Adrenal gland (tissue), 12 donors: ENCODE results near the gene GYPC. TPM values are rescaled to one million over a fixed set of nuclear protein-coding genes. Genes with fewer than 3 reads are reported as not detected.
"Not testable (repeated sequence)": the region's sequence is repeated elsewhere in the genome, so short reads cannot be mapped to it uniquely, and the experiment has no call there.

Experiments used
- DNase-seq, 7 donors: peaks; one replicate each; pipeline ENCODE4 v3.0.0-alpha.2; 2019 to 2020
- H3K27ac ChIP-seq, 5 donors: fragments of 200-600 bp; sonication (generic) in 4 of 5; 1 replicate in 3 of 5; 2 replicates in 2 of 5; pipeline versions ENCODE4 v1.5.1 to v1.8.0; 2016 to 2020; ENCODE audit warnings: mild to moderate bottlenecking in 1 of 5
- H3K27me3 ChIP-seq: fragments of 200-600 bp; 2 replicates; pipeline ENCODE4 v1.8.0; 2021
- H3K36me3 ChIP-seq, 2 donors: fragments of 200-600 bp; replicated peaks in 1 of 2; 1 replicate in 1 of 2; 2 replicates in 1 of 2; pipeline versions ENCODE4 v1.5.1 to v1.8.0; 2018 to 2022
- H3K4me1 ChIP-seq, 2 donors: fragments of 200-600 bp; replicated peaks in 1 of 2; 1 replicate in 1 of 2; 2 replicates in 1 of 2; pipeline versions ENCODE4 v1.5.1 to v1.8.0; 2018 to 2021
- H3K4me3 ChIP-seq, 4 donors: fragments of 200-600 bp; sonication (generic) in 3 of 4; one replicate each; pipeline ENCODE4 v1.5.1; 2016 to 2018
- H3K9me3 ChIP-seq, 3 donors: fragments of 200-600 bp; sonication (generic) in 1 of 3; replicated peaks in 1 of 3; 1 replicate in 2 of 3; 2 replicates in 1 of 3; pipeline versions ENCODE4 v1.5.1 to v1.8.0; 2016 to 2021
- POLR2A ChIP-seq, 2 donors: fragments of 450-650 bp; IDR thresholded peaks; one replicate each; pipeline ENCODE4 v1.6.1; 2017; ENCODE audit warnings: antibody characterized with exemption in 2 of 2, mild to moderate bottlenecking in 2 of 2, moderate library complexity in 1 of 2
- WGBS, 4 donors: extraction: QIAGEN DNeasy Blood & Tissue Kit in 2 of 4; methylation state at CpG; one replicate each; pipeline versions ENCODE4 v1.1.5 to v1.1.7; 2013 to 2017; 5-methylcytosine and 5-hydroxymethylcytosine counted together
- intact Hi-C, 2 donors: fragments of 100-400 bp; cut with DNase I; formaldehyde crosslinking; loops; one replicate each; pipeline versions ENCODE4 v1.14.1 to v1.15.0; 2022 to 2023
- polyA plus RNA-seq, 3 donors: library from polyadenylated mRNA; stranded (reverse); fragments of 200-250 nt in 2 of 3; fragments of 350-450 nt in 1 of 3; fragmentation: Illumina TruSeq in 1 of 3; extraction: RNeasy Lipid Tissue Mini Kit (QIAGEN cat#74804) in 1 of 3; gene quantifications; one replicate each; pipeline ENCODE4 v1.2.3, GENCODE V29; 2013 to 2014
- total RNA-seq, 9 donors: library from RNA; depleted of rRNA in 4 of 9; stranded (reverse); fragments of >200 nt in 4 of 9; fragments of 120-200 nt in 1 of 9; fragmentation: NEBNext Ultra II Directional in 1 of 9; extraction: Animal tissue kit (Norgen Biotek cat#: 25700) in 1 of 9; gene quantifications; one replicate each; pipeline versions ENCODE4 v1.1.0 to v1.2.4, GENCODE V29; 2013 to 2023
- TF ChIP-seq, protein P1 (sequence below), 6 experiments: fragments of 450-650 bp in 4 of 6; fragments of 200-600 bp in 2 of 6; sonication (generic) in 1 of 6; IDR thresholded peaks; 1 replicate in 5 of 6; 2 replicates in 1 of 6; pipeline versions ENCODE4 v1.5.1 to v1.8.0; 2016 to 2021; ENCODE audit warnings: antibody characterized with exemption in 6 of 6, mild to moderate bottlenecking in 2 of 6, moderate library complexity in 1 of 6
- donor health status: healthy with polysubstance abuse.
- donor health status: Bipolar disorder and iron deficiency.
- donor health status: DM: yes; HTN: yes; CAD: no.
- donor health status: DM: no; HTN: no; CAD: no.
- donor health status: DM: no; HTN: no; CAD: no.
- donor health status: DM: yes; HTN: yes; CAD: no.

Gene GYPC
- total and polyA plus RNA-seq, 12 donors: 84.3 to 225 (median 127) TPM

DNA sequence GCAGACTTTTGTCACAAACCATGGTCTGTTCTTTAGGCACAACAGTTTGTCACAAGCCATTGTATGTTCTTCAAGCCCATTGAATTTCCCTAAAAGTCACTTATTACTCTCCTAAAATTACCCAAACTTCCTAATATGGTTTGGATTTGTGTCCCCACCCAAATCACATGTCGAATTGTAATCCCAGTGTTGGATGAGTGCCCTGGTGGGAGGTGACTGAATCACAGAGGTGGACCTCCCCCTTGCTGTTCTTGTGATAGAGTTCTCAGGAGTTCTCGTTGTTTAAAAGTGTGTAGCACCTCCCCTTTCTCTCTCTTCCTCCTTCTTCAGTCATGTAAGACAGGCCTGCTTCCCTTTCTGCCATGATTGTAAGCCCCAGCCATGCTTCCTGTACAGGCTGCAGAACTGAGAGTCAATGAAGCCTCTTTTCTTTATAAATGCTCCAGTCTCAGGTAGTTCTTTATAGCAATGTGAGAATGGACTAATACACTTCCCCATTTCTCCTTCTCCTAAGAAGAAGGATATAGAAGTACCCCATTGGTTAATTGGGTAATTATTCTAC is 11.2 kb upstream of the GYPC start:
- H3K27ac ChIP-seq: no peak overlapping the region
- H3K4me3 ChIP-seq: no peak overlapping the region
- no peak for TF ChIP-seq POLR2A (IDR thresholded peaks at IDR 0.05)
- TF ChIP-seq, protein P1, sequence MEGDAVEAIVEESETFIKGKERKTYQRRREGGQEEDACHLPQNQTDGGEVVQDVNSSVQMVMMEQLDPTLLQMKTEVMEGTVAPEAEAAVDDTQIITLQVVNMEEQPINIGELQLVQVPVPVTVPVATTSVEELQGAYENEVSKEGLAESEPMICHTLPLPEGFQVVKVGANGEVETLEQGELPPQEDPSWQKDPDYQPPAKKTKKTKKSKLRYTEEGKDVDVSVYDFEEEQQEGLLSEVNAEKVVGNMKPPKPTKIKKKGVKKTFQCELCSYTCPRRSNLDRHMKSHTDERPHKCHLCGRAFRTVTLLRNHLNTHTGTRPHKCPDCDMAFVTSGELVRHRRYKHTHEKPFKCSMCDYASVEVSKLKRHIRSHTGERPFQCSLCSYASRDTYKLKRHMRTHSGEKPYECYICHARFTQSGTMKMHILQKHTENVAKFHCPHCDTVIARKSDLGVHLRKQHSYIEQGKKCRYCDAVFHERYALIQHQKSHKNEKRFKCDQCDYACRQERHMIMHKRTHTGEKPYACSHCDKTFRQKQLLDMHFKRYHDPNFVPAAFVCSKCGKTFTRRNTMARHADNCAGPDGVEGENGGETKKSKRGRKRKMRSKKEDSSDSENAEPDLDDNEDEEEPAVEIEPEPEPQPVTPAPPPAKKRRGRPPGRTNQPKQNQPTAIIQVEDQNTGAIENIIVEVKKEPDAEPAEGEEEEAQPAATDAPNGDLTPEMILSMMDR (IDR thresholded peaks at IDR 0.05): no peak
- H3K27me3 ChIP-seq: no peaks in the 10 kb centered on the region
- DNase-seq: no peak
- WGBS, 4 donors: 50 to 61% (median 54%) methylated on average over 2 of the region's 2 CpGs
- no peaks in the 10 kb centered on the region for H3K9me3 ChIP-seq
- intact Hi-C loops: no loop called here
- H3K36me3 ChIP-seq: no peaks in the 10 kb centered on the region
- no peaks in the 10 kb centered on the region for H3K4me1 ChIP-seq

DNA sequence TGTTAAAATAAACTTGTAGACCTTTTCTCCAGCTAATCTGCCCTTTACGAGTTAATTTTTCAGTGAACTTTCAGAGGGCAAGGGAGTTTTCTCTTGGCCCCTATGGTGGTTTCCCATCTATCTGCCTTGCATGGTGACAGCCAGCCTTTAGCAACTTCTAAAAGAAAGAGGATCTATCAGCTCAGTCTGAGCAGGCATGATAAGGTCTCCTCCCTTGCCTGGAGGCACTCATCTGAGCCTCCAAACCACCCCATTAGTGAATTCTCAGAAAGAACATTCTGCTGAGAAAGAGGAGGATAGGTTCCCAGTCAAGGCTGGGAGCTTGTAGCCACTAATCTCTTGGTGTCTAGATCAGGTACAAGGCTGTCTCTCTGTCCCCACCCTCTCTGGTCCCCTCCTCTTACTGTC is 10.7 kb upstream of the GYPC start:
- 81 to 95% (median 87%) methylated on average over 1 of the region's 1 CpG for WGBS, 4 donors
- Histone ChIP-seq H3K27ac (no peak overlapping the region), H3K4me1 (no peaks in the 10 kb centered on the region), H3K9me3 (no peaks in the 10 kb centered on the region), H3K36me3 (no peaks in the 10 kb centered on the region), H3K27me3 (no peaks in the 10 kb centered on the region), H3K4me3 (no peak overlapping the region)
- DNase-seq: no peak
- TF ChIP-seq, protein P1 (IDR thresholded peaks at IDR 0.05): no peak
- no peak for TF ChIP-seq POLR2A (IDR thresholded peaks at IDR 0.05)
- intact Hi-C loops: no loop called here

DNA sequence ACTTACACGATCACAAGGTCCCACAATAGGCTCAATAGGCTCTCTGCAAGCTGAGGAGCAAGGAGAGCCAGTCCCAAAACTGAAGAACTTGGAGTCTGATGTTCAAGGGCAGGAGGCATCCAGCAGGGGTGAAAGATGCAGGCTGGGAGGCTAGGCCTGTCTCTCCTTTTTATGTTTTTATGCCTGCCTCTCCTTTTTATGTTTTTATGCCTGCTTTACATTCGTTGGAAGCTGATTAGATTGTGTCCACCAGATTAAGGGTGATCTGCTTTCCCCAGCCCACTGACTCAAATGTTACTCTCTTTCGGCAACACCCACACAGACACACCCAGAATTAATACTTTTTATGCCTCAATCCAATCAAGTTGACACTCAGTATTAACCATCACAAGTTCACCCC is 9.9 kb upstream of the GYPC start:
- H3K9me3 ChIP-seq: no peaks in the 10 kb centered on the region
- no peak overlapping the region for H3K27ac ChIP-seq
- H3K27me3 ChIP-seq: no peaks in the 10 kb centered on the region
- TF ChIP-seq POLR2A (IDR thresholded peaks at IDR 0.05): no peak
- TF ChIP-seq, protein P1 (IDR thresholded peaks at IDR 0.05): no peak
- DNase-seq: no peak
- 81 to 89% (median 86%) methylated on average over 3 of the region's 3 CpGs for WGBS, 4 donors
- no peak overlapping the region for H3K4me3 ChIP-seq
- no peaks in the 10 kb centered on the region for H3K4me1 ChIP-seq
- H3K36me3 ChIP-seq: no peaks in the 10 kb centered on the region
- intact Hi-C loops: no loop called here

DNA sequence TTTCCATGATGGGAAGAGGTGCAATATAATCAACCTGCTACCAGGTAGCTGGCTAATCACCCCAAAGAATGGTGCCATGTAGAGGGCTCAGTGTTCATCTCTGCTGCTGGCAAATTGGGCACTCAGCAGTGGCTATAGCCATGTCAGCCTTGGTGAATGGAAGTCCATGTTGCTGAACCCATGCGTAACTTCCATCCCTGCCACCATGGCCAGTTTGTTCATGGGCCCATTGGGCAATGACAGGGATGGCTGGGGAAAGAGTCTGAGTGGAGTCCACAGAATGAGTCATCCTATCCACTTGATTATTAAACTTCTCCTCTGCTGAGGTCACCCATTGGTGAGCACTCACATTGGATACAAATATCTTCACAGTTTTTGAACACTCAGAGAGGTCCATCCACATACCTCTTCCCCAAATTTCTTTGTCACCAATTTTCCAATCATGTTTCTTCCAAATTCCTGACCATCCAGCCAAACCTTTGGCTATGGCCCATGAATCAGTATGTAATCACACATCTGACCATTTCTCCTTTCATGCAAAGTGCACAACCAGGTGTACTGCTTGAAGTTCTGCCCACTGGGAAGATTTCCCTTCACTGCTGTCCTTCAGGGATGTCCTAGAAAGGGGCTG is 8.1 kb upstream of the GYPC start:
- H3K27me3 ChIP-seq, intact Hi-C loops, DNase-seq, H3K4me3 ChIP-seq, H3K27ac ChIP-seq, H3K4me1 ChIP-seq, H3K9me3 ChIP-seq, H3K36me3 ChIP-seq: not testable (repeated sequence)
- WGBS, 4 donors: 89 to 100% (median 96%) methylated on average over 1 of the region's 1 CpG

DNA sequence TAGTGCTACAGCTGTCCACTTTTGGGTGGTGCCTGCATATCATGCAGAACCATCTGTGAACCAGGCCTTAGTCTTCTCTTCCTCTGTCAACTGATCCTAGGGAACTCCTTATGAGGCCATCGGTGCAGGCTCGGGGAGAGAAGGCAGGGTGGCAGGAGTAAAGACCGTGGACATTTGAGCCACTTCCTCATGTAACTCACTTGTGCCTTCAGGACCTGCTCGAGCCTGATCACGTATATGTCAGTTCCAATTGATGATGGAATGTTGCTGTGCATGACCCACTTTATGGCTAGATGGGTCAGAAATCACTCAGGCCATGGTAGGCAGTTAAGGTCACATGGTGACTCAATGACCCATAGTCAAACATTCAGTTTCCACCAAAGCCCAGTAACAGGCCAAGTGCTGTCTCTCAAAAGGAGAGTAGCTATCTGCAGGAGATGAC is 7.6 kb upstream of the GYPC start:
- H3K9me3 ChIP-seq, H3K4me3 ChIP-seq, H3K27me3 ChIP-seq, H3K27ac ChIP-seq, H3K36me3 ChIP-seq, H3K4me1 ChIP-seq, DNase-seq, intact Hi-C loops: not testable (repeated sequence)
- 66 to 88% (median 78%) methylated on average over 3 to 5 of the region's 5 CpGs for WGBS, 4 donors
